Body of pancreas (tissue), 4 donors: Measurements from ENCODE around the gene TRMT6.

Experiments
- POLR2A ChIP-seq, 3 donors: fragments of 450-650 bp; IDR thresholded peaks; one replicate each; pipeline ENCODE4 v1.6.1; 2016; ENCODE audit warnings: antibody characterized with exemption in 3 of 3, mild to moderate bottlenecking in 2 of 3
- TF ChIP-seq, protein P1 (sequence below), 7 experiments: fragments of 450-650 bp in 4 of 7; fragments of 200-600 bp in 3 of 7; sonication (generic) in 3 of 7; IDR thresholded peaks; one replicate each; pipeline ENCODE4 v1.5.1; 2016 to 2019; ENCODE audit warnings: antibody characterized with exemption in 7 of 7

GRCh38 chr20:5974531-5974930 is 24.2 kb upstream of the TRMT6 start:
- TF ChIP-seq, protein P1, sequence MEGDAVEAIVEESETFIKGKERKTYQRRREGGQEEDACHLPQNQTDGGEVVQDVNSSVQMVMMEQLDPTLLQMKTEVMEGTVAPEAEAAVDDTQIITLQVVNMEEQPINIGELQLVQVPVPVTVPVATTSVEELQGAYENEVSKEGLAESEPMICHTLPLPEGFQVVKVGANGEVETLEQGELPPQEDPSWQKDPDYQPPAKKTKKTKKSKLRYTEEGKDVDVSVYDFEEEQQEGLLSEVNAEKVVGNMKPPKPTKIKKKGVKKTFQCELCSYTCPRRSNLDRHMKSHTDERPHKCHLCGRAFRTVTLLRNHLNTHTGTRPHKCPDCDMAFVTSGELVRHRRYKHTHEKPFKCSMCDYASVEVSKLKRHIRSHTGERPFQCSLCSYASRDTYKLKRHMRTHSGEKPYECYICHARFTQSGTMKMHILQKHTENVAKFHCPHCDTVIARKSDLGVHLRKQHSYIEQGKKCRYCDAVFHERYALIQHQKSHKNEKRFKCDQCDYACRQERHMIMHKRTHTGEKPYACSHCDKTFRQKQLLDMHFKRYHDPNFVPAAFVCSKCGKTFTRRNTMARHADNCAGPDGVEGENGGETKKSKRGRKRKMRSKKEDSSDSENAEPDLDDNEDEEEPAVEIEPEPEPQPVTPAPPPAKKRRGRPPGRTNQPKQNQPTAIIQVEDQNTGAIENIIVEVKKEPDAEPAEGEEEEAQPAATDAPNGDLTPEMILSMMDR (IDR thresholded peaks at IDR 0.05), result no peak
- no peak for TF ChIP-seq POLR2A (IDR thresholded peaks at IDR 0.05)
